Mesendoderm (in vitro differentiated cells): ENCODE results near the gene TXNDC15. TPM values are rescaled to one million over a fixed set of nuclear protein-coding genes. Genes with fewer than 3 reads are reported as not detected.

Source experiments
- DNase-seq: peaks from one replicate; pipeline ENCODE4 v3.0.0; 2013
- H2AK5ac ChIP-seq: 2 replicates; pipeline ENCODE4 v1.6.1; 2013; ENCODE audit warnings: low read length, inconsistent platforms
- H2BK120ac ChIP-seq: 2 replicates; pipeline ENCODE4 v1.6.1; 2013; ENCODE audit warnings: low read depth, mild to moderate bottlenecking, low read length, moderate library complexity, mixed read lengths
- H2BK15ac ChIP-seq: replicated peaks from 2 replicates; pipeline ENCODE4 v1.6.1; 2013; ENCODE audit warnings: low read depth, mild to moderate bottlenecking, moderate library complexity
- H2BK5ac ChIP-seq: 2 replicates; pipeline ENCODE4 v1.6.1; 2013; ENCODE audit warnings: low read length, inconsistent platforms
- H3K18ac ChIP-seq: 2 replicates; pipeline ENCODE4 v1.6.1; 2013; ENCODE audit warnings: mild to moderate bottlenecking, low read length, mixed read lengths
- H3K23ac ChIP-seq: one replicate; pipeline ENCODE4 v1.6.1; 2013; ENCODE audit warnings: low read length
- H3K27ac ChIP-seq: 2 replicates; pipeline ENCODE4 v1.5.1; 2013; ENCODE audit warnings: low read depth, mild to moderate bottlenecking, inconsistent platforms, low read length, moderate library complexity
- H3K27me3 ChIP-seq: 2 replicates; pipeline ENCODE4 v1.6.1; 2013; ENCODE audit warnings: low read length, control low read depth, mild to moderate bottlenecking, inconsistent platforms; ENCODE audit not compliant: insufficient read depth, poor library complexity
- H3K36me3 ChIP-seq: 2 replicates; pipeline ENCODE4 v1.6.1; 2013; ENCODE audit warnings: low read length, inconsistent platforms; ENCODE audit not compliant: control insufficient read depth, insufficient read depth
- H3K4ac ChIP-seq: one replicate; pipeline ENCODE4 v1.6.1; 2013; ENCODE audit warnings: low read depth, mild to moderate bottlenecking, low read length, moderate library complexity
- H3K4me1 ChIP-seq: 2 replicates; pipeline ENCODE4 v1.6.1; 2013; ENCODE audit warnings: low read depth, low read length, inconsistent platforms; ENCODE audit not compliant: control insufficient read depth
- H3K4me2 ChIP-seq: 2 replicates; pipeline ENCODE4 v1.6.1; 2013; ENCODE audit warnings: low read length
- H3K4me3 ChIP-seq: 2 replicates; pipeline ENCODE4 v1.5.1; 2013; ENCODE audit warnings: mild to moderate bottlenecking, low read length
- H3K56ac ChIP-seq: one replicate; pipeline ENCODE4 v1.6.1; 2013; ENCODE audit warnings: low read length
- H3K79me1 ChIP-seq: 2 replicates; pipeline ENCODE4 v1.6.1; 2013; ENCODE audit warnings: low read length, inconsistent platforms
- H3K79me2 ChIP-seq: 2 replicates; pipeline ENCODE4 v1.6.1; 2013; ENCODE audit warnings: mild to moderate bottlenecking, low read length; ENCODE audit not compliant: control insufficient read depth, insufficient read depth
- H3K9ac ChIP-seq: 2 replicates; pipeline ENCODE4 v1.6.1; 2013; ENCODE audit warnings: low read length, inconsistent platforms
- H4K5ac ChIP-seq: one replicate; pipeline ENCODE4 v1.6.1; 2013; ENCODE audit warnings: low read length
- H4K8ac ChIP-seq: one replicate; pipeline ENCODE4 v1.6.1; 2013; ENCODE audit warnings: low read depth, mild to moderate bottlenecking, control low read depth, low read length, moderate library complexity
- WGBS: extraction: QIAGEN DNeasy Blood & Tissue Kit; methylation state at CpG from one replicate; pipeline ENCODE4 v1.1.7; 2013; ENCODE audit warnings: low lambda C conversion rate, missing lambda C conversion rate; ENCODE audit not compliant: insufficient coverage; ENCODE audit errors: extremely low coverage; 5-methylcytosine and 5-hydroxymethylcytosine counted together
- small RNA-seq: library from polyadenylated mRNA; stranded (forward); fragments of <200 nt; extraction: miRNeasy Mini kit (QIAGEN cat#:217004); gene quantifications from one replicate; pipeline ENCODE3, GENCODE V24; 2013; ENCODE audit not compliant: insufficient read depth

TXNDC15 gene

DNA sequence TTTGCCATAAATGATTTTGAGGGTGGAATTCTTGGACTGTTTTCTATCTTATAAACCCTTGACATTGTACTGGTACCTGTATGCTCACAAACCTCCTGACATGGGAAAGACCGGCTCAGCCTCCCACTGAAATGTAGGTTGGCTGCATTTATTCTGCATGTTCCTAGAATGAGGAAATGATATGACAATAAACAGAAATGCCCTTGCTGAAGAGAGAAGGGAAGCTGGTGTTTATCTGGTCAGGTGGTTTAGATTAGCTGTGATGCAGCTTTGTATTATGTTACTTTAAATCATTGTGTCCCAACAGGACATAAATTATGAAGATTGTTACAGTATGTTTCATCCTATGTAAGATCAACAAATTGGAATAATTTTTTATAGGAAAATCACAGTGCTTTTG lies 70.5 kb downstream of the TXNDC15 start:
- H3K4me1 ChIP-seq, result no peaks in the 10 kb centered on the region
- no peaks in the 10 kb centered on the region for H3K27me3 ChIP-seq
- no peaks in the 10 kb centered on the region for H3K79me1 ChIP-seq
- H2BK15ac ChIP-seq, result no peak overlapping the region
- no peak overlapping the region for H3K23ac ChIP-seq
- H3K4me2 ChIP-seq, result no peak overlapping the region
- H3K27ac ChIP-seq, result no peak overlapping the region
- no peak overlapping the region for H3K9ac ChIP-seq
- no peak overlapping the region for H2AK5ac ChIP-seq
- H3K79me2 ChIP-seq, result no peaks in the 10 kb centered on the region
- WGBS, result no CpG with 5 or more reads among the region's 1 CpG
- no peak for DNase-seq
- no peaks in the 10 kb centered on the region for H3K36me3 ChIP-seq
- no peak overlapping the region for H4K5ac ChIP-seq
- H3K18ac ChIP-seq, result no peak overlapping the region
- no peak overlapping the region for H4K8ac ChIP-seq
- no peak overlapping the region for H3K4me3 ChIP-seq
- H3K56ac ChIP-seq, result no peak overlapping the region
- no peak overlapping the region for H3K4ac ChIP-seq
- H2BK5ac ChIP-seq, result no peak overlapping the region
- no peak overlapping the region for H2BK120ac ChIP-seq

DNA sequence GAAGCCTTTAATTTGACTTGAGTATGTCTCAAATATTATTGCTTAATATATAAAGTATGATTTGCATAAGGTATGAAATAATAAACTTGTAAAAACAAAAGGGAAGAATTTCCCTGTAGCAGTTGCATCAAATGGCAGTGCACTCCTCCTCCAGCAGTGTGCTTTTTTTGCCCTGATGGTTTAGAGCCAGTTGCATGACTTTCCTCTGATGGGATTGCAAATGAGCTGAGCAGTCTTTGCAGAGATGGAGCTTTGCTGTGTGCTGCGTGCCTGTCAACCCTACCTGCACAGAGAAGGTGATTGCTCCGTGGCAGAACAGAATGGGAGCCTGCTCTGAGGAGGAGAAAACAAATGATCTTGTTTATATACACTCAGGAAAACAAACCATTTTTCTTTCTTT lies 70.9 kb downstream of the TXNDC15 start:
- Histone ChIP-seq H3K4me2 (no peak overlapping the region), H3K27ac (no peak overlapping the region), H3K56ac (no peak overlapping the region), H3K79me2 (no peaks in the 10 kb centered on the region), H3K79me1 (no peaks in the 10 kb centered on the region), H2BK15ac (no peak overlapping the region), H3K18ac (no peak overlapping the region), H2BK120ac (no peak overlapping the region), H2BK5ac (no peak overlapping the region), H4K5ac (no peak overlapping the region), H3K4me3 (no peak overlapping the region), H3K4me1 (no peaks in the 10 kb centered on the region), H4K8ac (no peak overlapping the region), H3K27me3 (no peaks in the 10 kb centered on the region), H3K23ac (no peak overlapping the region), H3K4ac (no peak overlapping the region), H3K9ac (no peak overlapping the region), H3K36me3 (no peaks in the 10 kb centered on the region), H2AK5ac (no peak overlapping the region)
- DNase-seq, result peak; percentile 6
- WGBS, result no CpG with 5 or more reads among the region's 2 CpGs

DNA sequence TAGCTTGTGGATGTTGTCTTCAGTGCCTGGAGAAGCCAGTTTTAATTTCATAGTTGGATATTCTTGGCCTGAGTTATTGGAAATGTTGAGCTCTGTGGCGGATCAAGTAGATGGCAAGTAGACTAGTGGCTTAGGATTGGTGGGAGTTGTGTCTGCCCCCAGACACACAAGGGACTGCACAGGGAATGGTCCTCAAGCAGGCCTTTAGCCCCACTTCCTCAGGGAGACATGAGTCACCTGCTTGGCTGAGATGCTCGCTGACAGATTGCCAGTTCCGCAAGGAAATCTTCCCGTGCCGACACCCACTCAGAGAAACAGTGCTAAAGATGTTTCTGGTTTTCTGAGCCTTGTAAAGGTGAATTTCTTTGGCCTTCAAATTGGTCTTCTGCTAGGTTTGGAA lies 74.7 kb downstream of the TXNDC15 start:
- no peak overlapping the region for H3K4ac ChIP-seq

DNA sequence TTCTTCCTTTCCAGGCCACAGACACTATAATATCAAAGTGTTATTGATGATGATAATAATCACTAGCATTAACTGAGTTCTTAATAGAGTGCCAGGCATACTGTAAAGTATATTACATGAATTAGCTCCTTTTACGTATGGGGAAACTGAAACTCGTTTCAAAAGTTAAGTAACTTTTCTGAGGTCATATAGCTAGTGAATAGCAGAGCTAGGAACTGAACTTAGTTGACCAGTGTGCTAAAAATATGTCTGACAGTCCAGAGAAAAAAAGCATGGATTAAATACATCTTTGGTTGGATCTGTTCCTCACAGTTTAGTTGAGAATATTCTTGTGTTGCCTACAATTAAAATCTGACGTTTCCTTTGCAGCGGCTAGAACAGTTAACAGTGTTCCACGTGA lies 75.1 kb downstream of the TXNDC15 start:
- no peak overlapping the region for H3K27ac ChIP-seq
- H2BK5ac ChIP-seq, result no peak overlapping the region
- H3K23ac ChIP-seq, result no peak overlapping the region
- no peak overlapping the region for H3K9ac ChIP-seq
- H3K27me3 ChIP-seq, result no peaks in the 10 kb centered on the region
- H3K4me3 ChIP-seq, result no peak overlapping the region
- no peaks in the 10 kb centered on the region for H3K36me3 ChIP-seq
- H3K4me2 ChIP-seq, result no peak overlapping the region
- no peak overlapping the region for H2BK120ac ChIP-seq
- H3K4me1 ChIP-seq, result no peaks in the 10 kb centered on the region
- WGBS, result no CpG with 5 or more reads among the region's 5 CpGs
- no peak overlapping the region for H3K18ac ChIP-seq
- no peak for DNase-seq
- H4K8ac ChIP-seq, result no peak overlapping the region
- no peak overlapping the region for H3K56ac ChIP-seq
- no peaks in the 10 kb centered on the region for H3K79me1 ChIP-seq
- H2BK15ac ChIP-seq, result no peak overlapping the region
- H4K5ac ChIP-seq, result no peak overlapping the region
- no peaks in the 10 kb centered on the region for H3K79me2 ChIP-seq
- H3K4ac ChIP-seq, result no peak overlapping the region
- no peak overlapping the region for H2AK5ac ChIP-seq

More for the DNA sequence above, 74.7 kb downstream of the TXNDC15 start:
- Histone ChIP-seq H3K36me3 (no peaks in the 10 kb centered on the region), H3K27me3 (no peaks in the 10 kb centered on the region), H3K18ac (no peak overlapping the region), H3K27ac (no peak overlapping the region), H2AK5ac (no peak overlapping the region), H3K23ac (no peak overlapping the region), H3K9ac (no peak overlapping the region), H3K56ac (no peak overlapping the region), H2BK5ac (no peak overlapping the region), H3K79me1 (no peaks in the 10 kb centered on the region), H2BK15ac (no peak overlapping the region), H4K5ac (no peak overlapping the region), H3K4me1 (no peaks in the 10 kb centered on the region), H3K4me2 (no peak overlapping the region), H4K8ac (no peak overlapping the region), H2BK120ac (no peak overlapping the region), H3K79me2 (no peaks in the 10 kb centered on the region), H3K4me3 (no peak overlapping the region)
- DNase-seq, result no peak
- WGBS, result no CpG with 5 or more reads among the region's 5 CpGs

Small RNA genes lying within 50 kb of the gene (small RNA-seq; reads per million reads assigned to genes)
- gene MIR4461 (not detected), gene MTND3P25 (not detected), gene MTND4LP30 (not detected)
